Right lobe of liver (tissue), 6 donors: Measurements from ENCODE around the gene WHRN. TPM values are rescaled to one million over a fixed set of nuclear protein-coding genes. Genes with fewer than 3 reads are reported as not detected.

ENCODE experiments used
- ATAC-seq, 4 donors: fragments of 200-7000 bp; cut with Tn5 transposase; one replicate each; pipeline ENCODE4 v1.9.1; 2020; ENCODE audit warnings: mild to moderate bottlenecking in 4 of 4, moderate library complexity in 4 of 4
- DNase-seq, 3 donors: peaks; one replicate each; pipeline ENCODE4 v3.0.0-alpha.2; 2020
- H3K27ac ChIP-seq, 3 donors: fragments of 200-600 bp; one replicate each; pipeline ENCODE4 v1.8.0; 2022
- H3K27me3 ChIP-seq, 2 donors: fragments of 200-600 bp; one replicate each; pipeline ENCODE4 v1.8.0; 2022
- H3K36me3 ChIP-seq, 4 donors: fragments of 200-600 bp; sonication (generic) in 1 of 4; one replicate each; pipeline versions ENCODE4 v1.5.1 to v1.8.0; 2017 to 2022; ENCODE audit warnings: control low read depth in 1 of 4
- H3K4me1 ChIP-seq, 4 donors: fragments of 200-600 bp; sonication (generic) in 1 of 4; one replicate each; pipeline versions ENCODE4 v1.5.1 to v1.8.0; 2017 to 2022; ENCODE audit warnings: control low read depth in 1 of 4
- H3K4me3 ChIP-seq, 3 donors: fragments of 200-600 bp; one replicate each; pipeline ENCODE4 v1.8.0; 2022
- H3K9me3 ChIP-seq, 4 donors: fragments of 200-600 bp; sonication (generic) in 1 of 4; one replicate each; pipeline versions ENCODE4 v1.5.1 to v1.8.0; 2017 to 2022; ENCODE audit warnings: control low read depth in 1 of 4
- CTCF ChIP-seq, 4 donors: fragments of 200-600 bp in 3 of 4; fragments of 450-650 bp in 1 of 4; IDR thresholded peaks; one replicate each; pipeline versions ENCODE4 v1.5.1 to v1.8.0; 2016 to 2022; ENCODE audit warnings: antibody characterized with exemption in 4 of 4, mild to moderate bottlenecking in 2 of 4
- POLR2A ChIP-seq: fragments of 450-650 bp; IDR thresholded peaks from one replicate; pipeline ENCODE4 v1.6.1; 2017; ENCODE audit warnings: antibody characterized with exemption, mild to moderate bottlenecking
- WGBS: methylation state at CpG from one replicate; pipeline ENCODE4 v1.1.6; 2018; ENCODE audit warnings: low coverage, low lambda C conversion rate; ENCODE audit not compliant: insufficient coverage; ENCODE audit errors: missing lambda C conversion rate; 5-methylcytosine and 5-hydroxymethylcytosine counted together
- intact Hi-C, 2 donors: fragments of 100-400 bp; cut with DNase I; formaldehyde crosslinking; loops; one replicate each; pipeline versions ENCODE4 v1.11.2 to v1.14.1; 2022
- total RNA-seq, 6 experiments: library from RNA; depleted of rRNA in 2 of 6; stranded (reverse); fragments of >200 nt in 2 of 6; fragmentation: NEBNext Ultra II Directional in 3 of 6; extraction: Animal tissue kit (Norgen Biotek cat#: 25700) in 3 of 6; gene quantifications; one replicate each; pipeline versions ENCODE4 v1.1.0 to v1.2.4, GENCODE V29; 2016 to 2023
- donor health status: DM: no; HTN: yes; CAD: no.
- donor health status: DM: no; HTN: no; CAD: no.
- donor health status: DM: no; HTN: no; CAD: no.
- donor health status: DM: no; HTN: yes; CAD: no.
- donor health status: DM: no; HTN: yes; CAD: no.

Gene WHRN
- total RNA-seq, 6 experiments from 2014 or later = 2.1 to 3.7 (median 2.7) TPM

- DNase-seq (no peak), ATAC-seq (no peak)
- Histone ChIP-seq H3K4me1 (no peaks in the 10 kb centered on the region), H3K9me3 (no peaks in the 10 kb centered on the region), H3K27me3 (no peaks in the 10 kb centered on the region), H3K27ac (no peak overlapping the region), H3K4me3 (no peak overlapping the region), H3K36me3 (no peaks in the 10 kb centered on the region)
- no peak for TF ChIP-seq POLR2A
- TF ChIP-seq CTCF (IDR thresholded peaks at IDR 0.05) = no peak
- 59% methylated on average over 3 of the region's 5 CpGs for WGBS
- intact Hi-C loops = no loop called here
Observed at GRCh38 chr9:114449236-114449635, 56.0 kb downstream of the WHRN start.

GRCh38 chr9:114448706-114449105 is 56.6 kb downstream of the WHRN start:
- H3K27ac ChIP-seq = no peak overlapping the region
- no peaks in the 10 kb centered on the region for H3K36me3 ChIP-seq
- 61% methylated on average over 2 of the region's 2 CpGs for WGBS
- DNase-seq = no peak
- intact Hi-C loops = no loop called here
- ATAC-seq = no peak
- no peaks in the 10 kb centered on the region for H3K27me3 ChIP-seq
- no peaks in the 10 kb centered on the region for H3K4me1 ChIP-seq
- no peaks in the 10 kb centered on the region for H3K9me3 ChIP-seq
- H3K4me3 ChIP-seq = no peak overlapping the region
- TF ChIP-seq CTCF (IDR thresholded peaks at IDR 0.05) (no peak), POLR2A (no peak)

- no peak for ATAC-seq
Observed at GRCh38 chr9:114446672-114447450, 58.4 kb downstream of the WHRN start.

GRCh38 chr9:114446036-114446435 is 59.2 kb downstream of the WHRN start:
- H3K4me1 ChIP-seq = no peaks in the 10 kb centered on the region
- H3K9me3 ChIP-seq = no peaks in the 10 kb centered on the region
- DNase-seq (no peak), ATAC-seq (no peak)
- intact Hi-C loops = no loop called here
- H3K27me3 ChIP-seq = no peaks in the 10 kb centered on the region
- TF ChIP-seq CTCF (IDR thresholded peaks at IDR 0.05) = no peak
- no peak for TF ChIP-seq POLR2A
- no peak overlapping the region for H3K27ac ChIP-seq
- WGBS = 72% methylated on average over 4 of the region's 4 CpGs
- H3K36me3 ChIP-seq = no peaks in the 10 kb centered on the region
- H3K4me3 ChIP-seq = no peak overlapping the region

More at GRCh38 chr9:114446672-114447450, 58.4 kb downstream of the WHRN start:
- Histone ChIP-seq H3K36me3 (no peaks in the 10 kb centered on the region), H3K9me3 (no peaks in the 10 kb centered on the region), H3K4me1 (no peaks in the 10 kb centered on the region), H3K27ac (no peak overlapping the region), H3K4me3 (no peak overlapping the region), H3K27me3 (no peaks in the 10 kb centered on the region)
- 76% methylated on average over 8 of the region's 8 CpGs for WGBS
- intact Hi-C loops = no loop called here
- TF ChIP-seq CTCF (IDR thresholded peaks at IDR 0.05) (no peak), POLR2A (no peak)
- DNase-seq = no peak
